Progenitor cell of endocrine pancreas (in vitro differentiated cells): ENCODE measurements around the gene LMAN1L. TPM values are rescaled to one million over a fixed set of nuclear protein-coding genes. Genes with fewer than 3 reads are reported as not detected.

Experiments used
- DNase-seq: peaks from one replicate; pipeline ENCODE4 v3.0.0; 2021; ENCODE audit warnings: low spot score; ENCODE audit not compliant: unreplicated experiment
- H3K27ac Mint-ChIP-seq: 2 replicates; pipeline ENCODE4 v1.8.0; 2021; ENCODE audit warnings: mild to moderate bottlenecking, moderate library complexity, mixed read lengths
- H3K27me3 Mint-ChIP-seq: 2 replicates; pipeline ENCODE4 v1.8.0; 2021; ENCODE audit warnings: mixed read lengths
- H3K36me3 Mint-ChIP-seq: 2 replicates; pipeline ENCODE4 v1.8.0; 2022; ENCODE audit warnings: mixed read lengths; ENCODE audit not compliant: insufficient read depth
- H3K4me1 Mint-ChIP-seq: 2 replicates; pipeline ENCODE4 v1.8.0; 2021; ENCODE audit warnings: low read depth, mixed read lengths
- H3K4me3 Mint-ChIP-seq: 2 replicates; pipeline ENCODE4 v1.8.0; 2021; ENCODE audit warnings: low read depth, mild to moderate bottlenecking, moderate library complexity, mixed read lengths
- H3K9me3 Mint-ChIP-seq: 2 replicates; pipeline ENCODE4 v1.8.0; 2021; ENCODE audit warnings: low read depth, mixed read lengths
- CTCF ChIP-seq: fragments of 200-600 bp; sonication (generic); IDR thresholded peaks from one replicate; pipeline ENCODE4 v1.5.0; 2021; ENCODE audit warnings: antibody characterized with exemption, mild to moderate bottlenecking; ENCODE audit not compliant: unreplicated experiment
- total RNA-seq: library from RNA; stranded (reverse); gene quantifications from 2 replicates; pipeline ENCODE4 v1.2.1, GENCODE V29; 2021

The LMAN1L gene
- total RNA-seq, 1 donor from 2014 or later: not detected

DNA sequence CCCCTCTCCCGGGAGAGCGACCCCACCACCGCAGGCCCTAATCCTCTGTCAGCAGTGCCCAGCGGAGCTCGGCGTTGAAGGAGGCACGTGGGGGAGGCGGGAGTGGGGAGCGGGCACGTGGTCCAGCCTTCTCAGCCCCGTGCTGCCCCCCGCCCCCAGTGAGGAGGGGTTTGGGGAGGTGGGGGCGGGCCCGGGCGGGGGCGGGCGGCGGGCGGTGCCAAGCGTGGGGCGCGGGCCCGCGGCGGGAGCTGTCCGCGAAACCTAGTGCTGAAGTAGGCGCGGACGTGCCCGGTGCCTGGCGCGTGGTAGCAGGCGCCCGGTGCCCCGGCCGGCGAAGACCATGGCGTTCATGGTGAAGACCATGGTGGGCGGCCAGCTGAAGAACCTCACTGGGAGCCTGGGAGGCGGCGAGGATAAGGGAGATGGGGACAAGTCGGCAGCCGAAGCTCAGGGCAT, 13.8 kb downstream of the LMAN1L start, which contains the start of gene CPLX3:
TSS of gene CPLX3 (plus strand) at position 264 of the 456 bp plus-strand sequence. CDS start at position 341, 77 bp downstream.
- Mint-ChIP-seq H3K36me3 (no peaks in the 10 kb centered on the region), H3K27me3 (peaks cover 69% of the 10 kb centered on the region), H3K4me1 (no peaks in the 10 kb centered on the region), H3K9me3 (no peaks in the 10 kb centered on the region), H3K4me3 (no peak within 1 kb of the TSS), H3K27ac (peak within 1 kb of the TSS; percentile 56)
- no peak for TF ChIP-seq CTCF
- DNase-seq: peak; percentile 56

GRCh38 chr15:74826921-74827320, 14.3 kb downstream of the LMAN1L start:
- Mint-ChIP-seq H3K4me1 (no peaks in the 10 kb centered on the region), H3K36me3 (no peaks in the 10 kb centered on the region), H3K27ac (no peak overlapping the region), H3K4me3 (no peak overlapping the region), H3K27me3 (peaks cover 67% of the 10 kb centered on the region), H3K9me3 (no peaks in the 10 kb centered on the region)
- TF ChIP-seq CTCF: no peak
- DNase-seq: no peak

- no peaks in the 10 kb centered on the region for H3K9me3 Mint-ChIP-seq
- H3K36me3 Mint-ChIP-seq: no peaks in the 10 kb centered on the region
- no peak for DNase-seq
- TF ChIP-seq CTCF: no peak
- no peak overlapping the region for H3K27ac Mint-ChIP-seq
- H3K4me1 Mint-ChIP-seq: no peaks in the 10 kb centered on the region
- H3K27me3 Mint-ChIP-seq: peaks cover 66% of the 10 kb centered on the region
- H3K4me3 Mint-ChIP-seq: no peak overlapping the region
These were observed 15.0 kb downstream of the LMAN1L start for GRCh38 chr15:74827614-74828013.

- no peaks in the 10 kb centered on the region for H3K9me3 Mint-ChIP-seq
- no peak for TF ChIP-seq CTCF
- H3K27ac Mint-ChIP-seq: no peak overlapping the region
- H3K4me3 Mint-ChIP-seq: no peak overlapping the region
- DNase-seq: no peak
- H3K27me3 Mint-ChIP-seq: peaks cover 56% of the 10 kb centered on the region
- no peaks in the 10 kb centered on the region for H3K4me1 Mint-ChIP-seq
- H3K36me3 Mint-ChIP-seq: no peaks in the 10 kb centered on the region
These were observed 16.2 kb downstream of the LMAN1L start for GRCh38 chr15:74828835-74829234.

- H3K4me3 Mint-ChIP-seq: no peak overlapping the region
These were observed 16.9 kb downstream of the LMAN1L start for GRCh38 chr15:74829486-74829885.

More at GRCh38 chr15:74829486-74829885, 16.9 kb downstream of the LMAN1L start:
- H3K4me1 Mint-ChIP-seq: no peaks in the 10 kb centered on the region
- peaks cover 50% of the 10 kb centered on the region for H3K27me3 Mint-ChIP-seq
- H3K36me3 Mint-ChIP-seq: no peaks in the 10 kb centered on the region
- no peak overlapping the region for H3K27ac Mint-ChIP-seq
- H3K9me3 Mint-ChIP-seq: no peaks in the 10 kb centered on the region
- no peak for DNase-seq
- no peak for TF ChIP-seq CTCF
